ENCODE measurements around the gene ELFN1.

The ELFN1 gene

GRCh38 chr7:1626769-1627168 lies 43.3 kb upstream of the ELFN1 start:
- H3K4me3 ChIP-seq (ENCODE audit: low read depth, low read length) = no peak overlapping the region
- TF ChIP-seq CTCF (IDR thresholded peaks at IDR 0.05; ENCODE audit: low read depth, low read length) = no peak

- no peak overlapping the region for H3K4me3 ChIP-seq (ENCODE audit: low read depth, low read length)
- no peak for TF ChIP-seq CTCF (IDR thresholded peaks at IDR 0.05; ENCODE audit: low read depth, low read length)
Observed at GRCh38 chr7:1630700-1631336, 39.3 kb upstream of the ELFN1 start.

GRCh38 chr7:1631678-1632077 lies 38.4 kb upstream of the ELFN1 start:
- no peak for TF ChIP-seq CTCF (IDR thresholded peaks at IDR 0.05; ENCODE audit: low read depth, low read length)
- H3K4me3 ChIP-seq (ENCODE audit: low read depth, low read length) = no peak overlapping the region

- H3K4me3 ChIP-seq (ENCODE audit: low read depth, low read length) = no peak overlapping the region
- TF ChIP-seq CTCF (IDR thresholded peaks at IDR 0.05; ENCODE audit: low read depth, low read length) = no peak
Observed at GRCh38 chr7:1632506-1632905, 37.6 kb upstream of the ELFN1 start.

GRCh38 chr7:1632916-1633785 lies 36.9 kb upstream of the ELFN1 start:
- no peak for TF ChIP-seq CTCF (IDR thresholded peaks at IDR 0.05; ENCODE audit: low read depth, low read length)
- no peak overlapping the region for H3K4me3 ChIP-seq (ENCODE audit: low read depth, low read length)

- no peak for TF ChIP-seq CTCF (IDR thresholded peaks at IDR 0.05; ENCODE audit: low read depth, low read length)
- H3K4me3 ChIP-seq (ENCODE audit: low read depth, low read length) = no peak overlapping the region
Observed at GRCh38 chr7:1635401-1635800, 34.7 kb upstream of the ELFN1 start.

GRCh38 chr7:1637155-1637554 lies 32.9 kb upstream of the ELFN1 start:
- no peak overlapping the region for H3K4me3 ChIP-seq (ENCODE audit: low read depth, low read length)
- TF ChIP-seq CTCF (IDR thresholded peaks at IDR 0.05; ENCODE audit: low read depth, low read length) = no peak
